ENCODE measurements around the gene TSPEAR. TPM values are rescaled to one million over a fixed set of nuclear protein-coding genes. Genes with fewer than 3 reads are reported as not detected.
"Not testable (repeated sequence)": the region's sequence is repeated elsewhere in the genome, so short reads cannot be mapped to it uniquely, and the experiment has no call there.

The TSPEAR gene
- total RNA-seq, 6 experiments from 2014 or later = not detected

- Mint-ChIP-seq H3K4me3 (no peak overlapping the region), H3K9me3 (peaks cover 8% of the 10 kb centered on the region), H3K4me1 (ENCODE audit: low read depth) (no peaks in the 10 kb centered on the region), H3K36me3 (ENCODE audit: low read depth) (no peaks in the 10 kb centered on the region), H3K27me3 (ENCODE audit: insufficient read depth) (peaks cover 7% of the 10 kb centered on the region), H3K27ac (no peak overlapping the region)
- DNase-seq = no peak
- TF ChIP-seq CTCF (IDR thresholded peaks at IDR 0.05) = no peak
These were observed 203.5 kb downstream of the TSPEAR start for GRCh38 chr21:44507673-44508425.

- Mint-ChIP-seq H3K36me3 (ENCODE audit: low read depth) (no peaks in the 10 kb centered on the region), H3K27ac (no peak overlapping the region), H3K4me1 (ENCODE audit: low read depth) (no peaks in the 10 kb centered on the region), H3K27me3 (ENCODE audit: insufficient read depth) (peaks cover 6% of the 10 kb centered on the region), H3K4me3 (no peak overlapping the region), H3K9me3 (peaks cover 11% of the 10 kb centered on the region)
- no peak for TF ChIP-seq CTCF (IDR thresholded peaks at IDR 0.05)
- DNase-seq = no peak
These were observed 204.8 kb downstream of the TSPEAR start for GRCh38 chr21:44506279-44507255.

GRCh38 chr21:44505673-44506278 lies 205.6 kb downstream of the TSPEAR start:
- Mint-ChIP-seq H3K4me1 (ENCODE audit: low read depth) (no peaks in the 10 kb centered on the region), H3K9me3 (peaks cover 9% of the 10 kb centered on the region), H3K27me3 (ENCODE audit: insufficient read depth) (peaks cover 6% of the 10 kb centered on the region), H3K27ac (no peak overlapping the region), H3K4me3 (no peak overlapping the region), H3K36me3 (ENCODE audit: low read depth) (no peaks in the 10 kb centered on the region)
- no peak for TF ChIP-seq CTCF (IDR thresholded peaks at IDR 0.05)
- DNase-seq = no peak

GRCh38 chr21:44503901-44504399 lies 207.4 kb downstream of the TSPEAR start:
- peaks cover 9% of the 10 kb centered on the region for H3K27me3 Mint-ChIP-seq (ENCODE audit: insufficient read depth)
- no peak overlapping the region for H3K4me3 Mint-ChIP-seq
- H3K4me1 Mint-ChIP-seq (ENCODE audit: low read depth) = no peaks in the 10 kb centered on the region
- DNase-seq = no peak
- H3K36me3 Mint-ChIP-seq (ENCODE audit: low read depth) = no peaks in the 10 kb centered on the region
- H3K27ac Mint-ChIP-seq = no peak overlapping the region
- TF ChIP-seq CTCF (IDR thresholded peaks at IDR 0.05) = no peak
- H3K9me3 Mint-ChIP-seq = peaks cover 5% of the 10 kb centered on the region; the same call in 1 of the 2 replicates

GRCh38 chr21:44503006-44503889 lies 208.1 kb downstream of the TSPEAR start:
- H3K4me1 Mint-ChIP-seq (ENCODE audit: low read depth); H3K36me3 Mint-ChIP-seq (ENCODE audit: low read depth); H3K9me3 Mint-ChIP-seq; H3K4me3 Mint-ChIP-seq; H3K27ac Mint-ChIP-seq; DNase-seq: not testable (repeated sequence)
- peaks cover 12% of the 10 kb centered on the region for H3K27me3 Mint-ChIP-seq (ENCODE audit: insufficient read depth)
